NT2/D1 (cell line): ENCODE results near the gene CLEC11A.
A peak's percentile ranks its signal among the peaks of the same experiment; 100 is the strongest.

Experiments used
- DNase-seq: peaks from one replicate; pipeline ENCODE4 v3.0.0-alpha.2; 2011; ENCODE audit warnings: low read depth, low spot score
- H3K27me3 ChIP-seq: 2 replicates; pipeline ENCODE4 v1.6.0; 2011; ENCODE audit warnings: mild to moderate bottlenecking; ENCODE audit not compliant: insufficient read length, insufficient read depth
- H3K36me3 ChIP-seq: 2 replicates; pipeline ENCODE4 v1.6.1; 2011; ENCODE audit warnings: mild to moderate bottlenecking, low read length, mixed read lengths; ENCODE audit not compliant: insufficient read depth, insufficient read length
- H3K4me1 ChIP-seq: 2 replicates; pipeline ENCODE4 v1.5.1; 2011; ENCODE audit not compliant: insufficient read depth, insufficient read length
- H3K4me3 ChIP-seq: 2 replicates; pipeline ENCODE4 v1.5.1; 2011; ENCODE audit warnings: low read depth; ENCODE audit not compliant: insufficient read length
- H3K9ac ChIP-seq: 2 replicates; pipeline ENCODE4 v1.6.0; 2011; ENCODE audit warnings: low read depth; ENCODE audit not compliant: insufficient read length
- H3K9me3 ChIP-seq: 2 replicates; pipeline ENCODE4 v1.5.1; 2011; ENCODE audit warnings: mild to moderate bottlenecking, low read length; ENCODE audit not compliant: insufficient read depth
- SUZ12 ChIP-seq: IDR thresholded peaks from 2 replicates; pipeline ENCODE4 v1.6.1; 2011; ENCODE audit not compliant: insufficient read length, insufficient read depth; ENCODE audit errors: extremely low read depth
- YY1 ChIP-seq: IDR thresholded peaks from 2 replicates; pipeline ENCODE4 v1.6.1; 2011; ENCODE audit not compliant: insufficient read length, insufficient read depth
- ZNF274 ChIP-seq: IDR thresholded peaks from 2 replicates; pipeline ENCODE4 v1.6.1; 2011; ENCODE audit warnings: mild to moderate bottlenecking, low read depth, low read length

The CLEC11A gene

DNA sequence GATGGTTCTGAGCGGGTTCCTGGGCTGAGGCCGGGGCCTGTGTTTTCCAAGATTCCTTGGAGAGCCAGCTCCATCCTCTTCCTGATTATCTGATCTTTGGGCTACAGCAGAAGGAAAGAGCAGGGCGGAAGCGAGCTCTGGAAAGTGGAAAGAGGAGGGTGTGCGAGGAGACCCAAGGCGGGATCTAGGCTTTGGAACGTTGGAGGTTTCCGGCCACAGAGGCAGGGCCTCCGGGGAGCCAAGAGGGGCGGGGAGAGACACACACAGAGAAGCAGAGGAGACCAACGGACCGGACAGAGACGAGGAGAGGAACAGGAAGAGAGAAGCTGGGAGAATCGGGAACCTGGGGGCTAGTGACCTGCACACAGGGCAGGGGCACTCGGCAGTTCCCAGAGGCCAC lies at the start of gene CLEC11A:
Gene CLEC11A (plus strand): TSS at position 296 of the 400 bp plus-strand sequence. CDS start 162 bp downstream, outside the sequence.
- no peak for DNase-seq
- Histone ChIP-seq H3K27me3 (peaks cover 23% of the 10 kb centered on the region), H3K4me3 (peak within 1 kb of the TSS; percentile 54), H3K36me3 (peaks cover 10% of the 10 kb centered on the region), H3K4me1 (peaks cover 21% of the 10 kb centered on the region), H3K9ac (peak within 1 kb of the TSS; percentile 82), H3K9me3 (no peaks in the 10 kb centered on the region)
- TF ChIP-seq YY1 = no peak
- no peak for TF ChIP-seq ZNF274
- TF ChIP-seq SUZ12 = no peak

GRCh38 chr19:50676625-50677197 lies 46.5 kb upstream of the CLEC11A start:
- H3K9ac ChIP-seq = no peak overlapping the region
- H3K9me3 ChIP-seq = no peaks in the 10 kb centered on the region
- no peaks in the 10 kb centered on the region for H3K36me3 ChIP-seq
- no peak for DNase-seq
- peaks cover 21% of the 10 kb centered on the region for H3K27me3 ChIP-seq
- no peak overlapping the region for H3K4me3 ChIP-seq
- peaks cover 8% of the 10 kb centered on the region for H3K4me1 ChIP-seq
- no peak for TF ChIP-seq ZNF274

- TF ChIP-seq SUZ12 (no peak), YY1 (no peak), ZNF274 (no peak)
- Histone ChIP-seq H3K9ac (no peak overlapping the region), H3K4me3 (no peak overlapping the region), H3K27me3 (peaks cover 21% of the 10 kb centered on the region), H3K36me3 (no peaks in the 10 kb centered on the region), H3K4me1 (peaks cover 8% of the 10 kb centered on the region), H3K9me3 (no peaks in the 10 kb centered on the region)
- DNase-seq = no peak
Observed at GRCh38 chr19:50677636-50678035, 45.5 kb upstream of the CLEC11A start.

DNA sequence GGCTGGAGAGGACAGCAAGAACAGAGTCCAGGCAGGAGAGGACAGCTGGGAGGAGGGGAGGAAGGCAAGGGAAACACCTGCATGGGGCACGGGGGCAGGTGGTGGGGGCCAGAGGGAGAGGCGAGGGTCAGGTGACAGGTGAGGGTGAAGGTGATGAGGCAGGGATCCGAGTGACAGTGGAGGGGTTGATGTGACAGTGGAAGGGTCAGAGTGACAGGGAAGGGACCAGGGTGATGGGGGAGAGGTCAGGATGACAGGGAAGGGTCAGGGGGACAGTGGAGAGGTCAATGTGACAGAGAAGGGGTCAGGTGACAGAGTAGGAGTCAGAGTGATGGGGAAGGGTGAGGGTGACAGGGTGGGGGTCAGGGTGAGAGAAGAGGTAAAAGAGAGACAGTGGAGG lies 44.8 kb upstream of the CLEC11A start:
- H3K4me3 ChIP-seq = no peak overlapping the region
- TF ChIP-seq YY1 (no peak), SUZ12 (no peak), ZNF274 (no peak)
- H3K9ac ChIP-seq = peak overlapping the region; percentile 42
- H3K36me3 ChIP-seq = no peaks in the 10 kb centered on the region
- peaks cover 8% of the 10 kb centered on the region for H3K4me1 ChIP-seq
- peaks cover 21% of the 10 kb centered on the region for H3K27me3 ChIP-seq
- no peak for DNase-seq
- no peaks in the 10 kb centered on the region for H3K9me3 ChIP-seq

DNA sequence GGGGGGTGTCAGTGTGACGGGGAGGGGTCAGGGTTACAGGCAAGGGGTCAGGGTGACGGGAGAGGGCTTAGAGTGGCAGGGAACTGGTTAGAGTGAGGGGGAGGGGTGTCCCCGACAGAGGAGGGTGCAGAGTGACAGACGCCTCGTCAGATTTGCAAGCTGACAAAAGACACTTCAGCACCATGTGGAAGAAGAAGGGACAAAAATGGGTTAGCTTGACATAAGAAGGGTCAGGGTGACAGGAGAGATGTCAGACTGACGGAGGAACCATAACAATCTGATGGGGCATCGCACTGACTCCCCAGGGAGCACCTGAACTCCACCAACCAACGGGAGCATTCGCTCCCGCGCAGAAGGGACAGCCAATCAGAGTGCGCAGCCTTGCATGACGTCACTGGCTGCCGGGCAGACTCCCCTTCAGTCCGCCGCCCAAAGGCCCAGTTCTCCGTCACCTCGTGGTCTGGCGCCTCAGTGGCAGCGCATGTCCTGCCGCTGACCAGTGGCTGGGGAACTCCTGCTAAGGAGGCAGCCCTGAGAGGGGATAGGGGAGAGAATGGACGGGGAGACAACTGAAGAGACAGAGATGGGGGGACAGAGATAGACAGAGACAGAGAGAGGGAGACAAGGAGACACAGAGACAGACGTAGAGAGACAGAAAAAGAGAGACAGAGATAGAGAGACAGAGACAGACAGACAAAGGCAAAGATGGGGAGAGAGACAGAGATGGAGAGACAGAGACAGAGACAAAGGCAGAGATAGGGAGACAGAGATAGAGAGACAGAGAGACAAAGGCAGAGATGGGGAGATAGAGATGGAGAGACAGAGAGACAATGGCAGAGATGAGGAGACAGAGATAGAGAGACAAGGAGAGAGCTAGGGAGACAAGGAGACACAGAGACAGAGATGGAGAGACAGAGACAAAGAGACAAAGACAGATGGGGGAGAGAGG lies 43.7 kb upstream of the CLEC11A start:
- Histone ChIP-seq H3K27me3 (peaks cover 21% of the 10 kb centered on the region), H3K9ac (no peak overlapping the region), H3K9me3 (no peaks in the 10 kb centered on the region), H3K4me1 (peaks cover 6% of the 10 kb centered on the region), H3K4me3 (no peak overlapping the region), H3K36me3 (no peaks in the 10 kb centered on the region)
- no peak for DNase-seq
- TF ChIP-seq SUZ12 = no peak
- TF ChIP-seq YY1 = no peak
- TF ChIP-seq ZNF274 = no peak

- Histone ChIP-seq H3K9ac (no peak overlapping the region), H3K9me3 (no peaks in the 10 kb centered on the region), H3K4me1 (no peaks in the 10 kb centered on the region), H3K27me3 (peaks cover 23% of the 10 kb centered on the region), H3K4me3 (no peak overlapping the region), H3K36me3 (no peaks in the 10 kb centered on the region)
- TF ChIP-seq SUZ12 = no peak
- no peak for TF ChIP-seq ZNF274
- TF ChIP-seq YY1 = no peak
- no peak for DNase-seq
Observed at GRCh38 chr19:50686310-50687032, 36.7 kb upstream of the CLEC11A start.

DNA sequence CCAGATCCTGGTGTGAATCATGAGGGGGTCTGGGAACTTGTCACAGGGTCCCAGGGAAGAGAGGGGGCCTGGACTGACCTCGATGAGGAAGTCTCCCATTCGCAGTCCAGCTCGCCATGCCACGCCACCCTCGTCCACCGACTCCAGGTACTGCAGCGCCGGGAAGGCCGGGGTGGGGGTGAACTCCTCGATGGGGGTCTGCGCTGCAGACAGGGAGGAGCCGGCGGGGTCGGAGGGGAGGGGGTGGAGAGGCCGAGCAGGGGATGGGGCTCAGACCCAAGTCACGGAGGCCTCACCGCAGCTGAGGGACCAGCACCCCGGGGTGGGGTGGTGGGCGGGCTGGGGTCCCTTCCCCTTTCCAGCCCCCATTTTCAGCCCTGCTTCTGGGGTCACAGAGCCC lies 34.4 kb upstream of the CLEC11A start:
- no peak for TF ChIP-seq SUZ12
- no peak for TF ChIP-seq YY1
- TF ChIP-seq ZNF274 = no peak
- Histone ChIP-seq H3K9me3 (no peaks in the 10 kb centered on the region), H3K36me3 (no peaks in the 10 kb centered on the region), H3K4me1 (peaks cover under 1% of the 10 kb centered on the region), H3K27me3 (peaks cover 43% of the 10 kb centered on the region), H3K9ac (no peak overlapping the region), H3K4me3 (no peak overlapping the region)
- DNase-seq = no peak
